BE2C (cell line): ENCODE data around the gene MYH11.
A peak's percentile ranks its signal among the peaks of the same experiment; 100 is the strongest.

Experiments used
- DNase-seq: peaks from one replicate; pipeline ENCODE4 v3.0.0-alpha.2; 2020
- H3K27me3 ChIP-seq: fragments of 250-450 bp; sonication (Bioruptor Pico); 2 replicates; pipeline ENCODE4 v1.5.1; 2020; ENCODE audit warnings: mild to moderate bottlenecking
- H3K36me3 ChIP-seq: fragments of 250-450 bp; sonication (Bioruptor Pico); 2 replicates; pipeline ENCODE4 v1.5.1; 2020; ENCODE audit warnings: mild to moderate bottlenecking
- H3K4me1 ChIP-seq: fragments of 250-450 bp; sonication (Bioruptor Pico); 2 replicates; pipeline ENCODE4 v1.5.1; 2020
- H3K4me3 ChIP-seq: 2 replicates; pipeline ENCODE4 v1.5.1; 2011; ENCODE audit warnings: low read depth, low read length
- H3K9me3 ChIP-seq: fragments of 250-450 bp; sonication (Bioruptor Pico); 2 replicates; pipeline ENCODE4 v1.5.1; 2020
- TF ChIP-seq, protein P1 (sequence below): IDR thresholded peaks from 2 replicates; pipeline ENCODE4 v1.5.1; 2012; ENCODE audit warnings: mild to moderate bottlenecking, low read depth, low read length

MYH11 gene

DNA sequence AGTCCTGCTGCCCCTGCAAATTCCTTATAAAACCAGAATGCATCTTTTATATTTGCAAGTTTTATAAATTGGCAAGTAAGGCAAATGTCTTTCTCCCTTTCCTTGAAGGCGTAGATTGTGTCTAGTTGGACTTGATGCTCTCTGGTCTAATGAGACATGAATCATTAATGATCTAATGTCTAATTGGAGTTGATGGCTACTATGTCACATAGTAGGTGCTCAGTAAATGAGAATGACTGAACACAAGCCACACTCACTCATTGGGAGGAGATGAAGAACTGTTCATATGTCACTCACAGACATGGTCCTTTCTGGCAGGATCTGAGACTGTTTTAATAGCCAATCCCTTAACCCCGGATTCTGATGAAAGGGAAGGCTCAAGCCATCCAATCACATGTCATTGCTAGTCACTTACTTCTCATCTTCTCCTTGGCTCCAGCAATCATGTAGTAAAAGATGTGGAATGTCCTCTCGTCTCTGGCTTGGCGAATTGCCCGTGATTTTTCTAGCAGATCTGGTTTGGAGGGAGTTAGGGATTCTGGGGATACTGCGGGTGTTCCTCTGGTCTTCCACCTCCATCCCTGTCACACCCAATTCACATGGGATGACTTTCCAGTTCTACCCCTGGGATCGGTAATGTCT, 81.0 kb downstream of the MYH11 start:
- TF ChIP-seq, protein P1, sequence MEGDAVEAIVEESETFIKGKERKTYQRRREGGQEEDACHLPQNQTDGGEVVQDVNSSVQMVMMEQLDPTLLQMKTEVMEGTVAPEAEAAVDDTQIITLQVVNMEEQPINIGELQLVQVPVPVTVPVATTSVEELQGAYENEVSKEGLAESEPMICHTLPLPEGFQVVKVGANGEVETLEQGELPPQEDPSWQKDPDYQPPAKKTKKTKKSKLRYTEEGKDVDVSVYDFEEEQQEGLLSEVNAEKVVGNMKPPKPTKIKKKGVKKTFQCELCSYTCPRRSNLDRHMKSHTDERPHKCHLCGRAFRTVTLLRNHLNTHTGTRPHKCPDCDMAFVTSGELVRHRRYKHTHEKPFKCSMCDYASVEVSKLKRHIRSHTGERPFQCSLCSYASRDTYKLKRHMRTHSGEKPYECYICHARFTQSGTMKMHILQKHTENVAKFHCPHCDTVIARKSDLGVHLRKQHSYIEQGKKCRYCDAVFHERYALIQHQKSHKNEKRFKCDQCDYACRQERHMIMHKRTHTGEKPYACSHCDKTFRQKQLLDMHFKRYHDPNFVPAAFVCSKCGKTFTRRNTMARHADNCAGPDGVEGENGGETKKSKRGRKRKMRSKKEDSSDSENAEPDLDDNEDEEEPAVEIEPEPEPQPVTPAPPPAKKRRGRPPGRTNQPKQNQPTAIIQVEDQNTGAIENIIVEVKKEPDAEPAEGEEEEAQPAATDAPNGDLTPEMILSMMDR: no peak
- H3K27me3 ChIP-seq: peaks cover 5% of the 10 kb centered on the region
- no peaks in the 10 kb centered on the region for H3K9me3 ChIP-seq
- H3K4me1 ChIP-seq: no peaks in the 10 kb centered on the region
- no peak for DNase-seq
- H3K4me3 ChIP-seq: no peak overlapping the region
- H3K36me3 ChIP-seq: no peaks in the 10 kb centered on the region

DNA sequence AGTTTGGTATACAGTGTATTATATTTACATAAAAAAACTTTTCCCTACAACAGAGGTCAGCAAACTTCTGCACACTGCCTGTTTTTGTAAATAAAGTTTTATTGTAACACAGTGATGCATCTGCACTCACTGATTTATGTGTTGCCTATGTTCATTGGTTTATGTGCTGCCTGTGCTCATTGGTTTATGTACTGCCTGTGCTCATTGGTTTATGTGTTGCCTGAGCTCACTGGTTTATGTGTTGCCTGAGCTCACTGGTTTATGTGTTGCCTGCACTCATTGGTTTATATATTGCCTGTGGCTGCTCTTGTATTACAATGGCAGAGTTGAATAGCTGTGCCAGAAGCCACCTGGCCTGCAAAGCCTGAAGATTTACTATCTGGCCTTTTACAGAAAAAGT, 81.6 kb downstream of the MYH11 start:
- H3K9me3 ChIP-seq: no peaks in the 10 kb centered on the region
- DNase-seq: peak; percentile 13
- TF ChIP-seq, protein P1: no peak
- peaks cover 5% of the 10 kb centered on the region for H3K27me3 ChIP-seq
- no peak overlapping the region for H3K4me3 ChIP-seq
- H3K4me1 ChIP-seq: no peaks in the 10 kb centered on the region
- H3K36me3 ChIP-seq: no peaks in the 10 kb centered on the region

DNA sequence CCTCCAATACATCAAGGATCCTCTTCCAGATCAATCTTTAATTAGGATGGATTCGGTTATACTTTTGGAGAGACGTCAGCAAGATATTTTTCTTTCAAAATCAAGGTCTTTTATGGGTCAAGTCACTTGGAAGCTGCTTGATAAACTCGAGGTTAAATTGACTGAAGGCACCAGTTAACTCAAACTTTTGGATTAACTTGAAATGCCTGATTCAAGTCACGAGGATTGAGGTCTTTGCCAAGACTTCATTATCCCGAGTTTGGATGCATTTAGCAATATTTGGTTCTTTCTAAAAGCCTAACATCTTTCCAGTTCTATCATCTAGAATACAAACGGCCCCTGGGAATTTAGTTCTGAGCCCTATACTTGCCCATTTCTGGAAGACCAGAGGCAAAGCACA, 82.9 kb downstream of the MYH11 start:
- Histone ChIP-seq H3K4me3 (no peak overlapping the region), H3K4me1 (no peaks in the 10 kb centered on the region)

DNA sequence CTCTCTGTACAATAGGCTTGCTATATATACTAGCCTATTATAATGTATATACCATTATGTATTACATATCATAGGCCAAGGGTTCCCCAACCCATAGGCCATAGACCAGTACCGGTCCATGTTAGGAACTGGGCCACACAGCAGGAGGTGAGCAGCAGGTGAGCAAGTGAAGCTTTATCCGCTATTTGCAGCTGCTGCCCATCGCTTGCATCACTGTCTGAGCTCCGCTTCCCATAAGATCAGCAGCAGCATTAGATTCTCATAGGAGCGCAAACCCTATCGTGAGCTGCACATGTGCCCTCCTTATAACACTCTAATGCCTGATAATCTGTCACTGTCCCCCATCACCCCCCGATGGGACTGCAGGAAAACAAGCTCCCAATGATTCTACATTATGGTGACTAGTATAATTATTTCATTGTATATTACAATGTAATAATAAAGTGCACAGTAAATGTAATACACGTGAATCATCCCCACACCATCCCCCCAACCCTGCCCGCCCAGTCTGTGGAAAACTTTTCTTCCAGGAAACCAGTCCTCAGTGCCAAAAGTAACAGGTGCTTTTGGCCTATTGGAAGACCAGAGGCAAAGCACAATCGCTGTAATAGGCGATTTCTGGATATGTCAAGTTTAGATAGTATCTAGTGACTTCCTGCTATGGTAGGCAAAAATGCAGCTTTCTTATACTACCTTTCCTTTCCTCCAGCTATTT, 84.1 kb downstream of the MYH11 start:
- no peak for DNase-seq
- H3K4me3 ChIP-seq: no peak overlapping the region
- H3K27me3 ChIP-seq: peaks cover 5% of the 10 kb centered on the region
- TF ChIP-seq, protein P1: no peak
- no peaks in the 10 kb centered on the region for H3K9me3 ChIP-seq
- H3K4me1 ChIP-seq: no peaks in the 10 kb centered on the region
- no peaks in the 10 kb centered on the region for H3K36me3 ChIP-seq

More for the DNA sequence above, 82.9 kb downstream of the MYH11 start:
- Histone ChIP-seq H3K36me3 (no peaks in the 10 kb centered on the region), H3K27me3 (peaks cover 5% of the 10 kb centered on the region), H3K9me3 (no peaks in the 10 kb centered on the region)
- DNase-seq: no peak
- TF ChIP-seq, protein P1: no peak

DNA sequence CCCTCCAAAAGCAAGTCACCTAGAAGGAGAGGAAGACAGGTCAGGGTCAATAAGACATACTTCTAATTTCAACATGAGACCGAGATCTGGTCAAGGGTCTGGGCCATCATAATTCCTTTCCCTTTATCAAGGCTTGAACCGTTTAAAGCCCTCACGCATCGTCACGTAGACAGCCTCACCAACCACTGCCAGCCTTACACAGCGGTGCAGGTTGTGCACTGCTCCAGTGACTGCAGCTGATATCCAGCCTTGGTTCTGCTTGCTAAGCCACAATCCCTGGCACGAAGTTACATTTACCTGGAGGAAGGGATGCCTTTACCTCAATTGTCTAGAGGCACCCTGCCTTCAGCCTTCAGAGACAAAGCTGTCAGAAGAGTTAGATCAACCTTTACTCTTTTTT, 85.1 kb downstream of the MYH11 start:
- TF ChIP-seq, protein P1: no peak

DNA sequence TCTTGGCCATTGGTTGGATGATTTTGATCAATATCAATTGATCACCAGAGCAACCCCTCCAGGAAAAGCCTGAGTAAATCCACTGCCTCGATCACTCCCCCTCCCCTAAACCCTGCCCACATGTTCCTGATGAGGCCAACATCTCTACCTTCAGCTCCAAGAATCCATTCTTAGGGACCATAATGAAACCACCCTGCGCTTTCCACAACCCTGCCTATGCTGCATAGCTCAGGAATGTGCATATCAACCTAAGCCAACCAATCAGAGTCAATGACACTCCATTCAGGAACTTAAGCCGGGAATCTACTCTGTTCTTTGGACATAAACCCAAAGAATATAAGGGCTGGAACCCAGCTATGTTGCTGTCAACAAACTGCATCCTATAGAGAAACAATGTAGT, 86.3 kb downstream of the MYH11 start:
- H3K4me1 ChIP-seq: no peaks in the 10 kb centered on the region
- DNase-seq: no peak
- no peaks in the 10 kb centered on the region for H3K36me3 ChIP-seq
- peaks cover under 1% of the 10 kb centered on the region; the same call in 1 of the 2 replicates for H3K27me3 ChIP-seq
- no peak overlapping the region for H3K4me3 ChIP-seq
- TF ChIP-seq, protein P1: no peak
- no peaks in the 10 kb centered on the region for H3K9me3 ChIP-seq

More for the DNA sequence above, 85.1 kb downstream of the MYH11 start:
- no peak overlapping the region for H3K4me3 ChIP-seq
- DNase-seq: no peak
- H3K27me3 ChIP-seq: peaks cover 5% of the 10 kb centered on the region
- H3K9me3 ChIP-seq: no peaks in the 10 kb centered on the region
- no peaks in the 10 kb centered on the region for H3K36me3 ChIP-seq
- no peaks in the 10 kb centered on the region for H3K4me1 ChIP-seq
